MM.1S (cell line): ENCODE data around the gene PPP1R12C.

Source experiments
- EZH2 ChIP-seq: fragments of 300-600 bp; sonication (generic); optimal IDR thresholded peaks from 2 replicates; pipeline ENCODE3; 2017; ENCODE audit warnings: low read depth, mild to moderate bottlenecking, antibody characterized with exemption, low read length, mixed read lengths
- TF ChIP-seq, protein P1 (sequence below): fragments of 300-600 bp; sonication (generic); IDR thresholded peaks from 2 replicates; pipeline ENCODE4 v1.5.1; 2016; ENCODE audit warnings: antibody characterized with exemption, low read length, mixed read lengths

DNA sequence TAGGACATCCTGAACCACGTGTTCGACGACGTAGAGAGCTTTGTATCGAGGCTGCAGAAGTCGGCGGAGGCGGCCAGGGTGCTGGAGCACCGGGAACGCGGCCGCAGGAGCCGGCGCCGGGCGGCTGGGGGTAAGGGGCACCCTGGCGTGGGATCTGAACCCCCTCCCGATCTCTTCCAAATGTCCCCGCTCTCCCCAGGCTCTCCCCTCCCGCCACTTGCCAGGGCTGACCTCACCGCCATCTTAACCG is 35.7 kb downstream of the PPP1R12C start:
- TF ChIP-seq, protein P1, sequence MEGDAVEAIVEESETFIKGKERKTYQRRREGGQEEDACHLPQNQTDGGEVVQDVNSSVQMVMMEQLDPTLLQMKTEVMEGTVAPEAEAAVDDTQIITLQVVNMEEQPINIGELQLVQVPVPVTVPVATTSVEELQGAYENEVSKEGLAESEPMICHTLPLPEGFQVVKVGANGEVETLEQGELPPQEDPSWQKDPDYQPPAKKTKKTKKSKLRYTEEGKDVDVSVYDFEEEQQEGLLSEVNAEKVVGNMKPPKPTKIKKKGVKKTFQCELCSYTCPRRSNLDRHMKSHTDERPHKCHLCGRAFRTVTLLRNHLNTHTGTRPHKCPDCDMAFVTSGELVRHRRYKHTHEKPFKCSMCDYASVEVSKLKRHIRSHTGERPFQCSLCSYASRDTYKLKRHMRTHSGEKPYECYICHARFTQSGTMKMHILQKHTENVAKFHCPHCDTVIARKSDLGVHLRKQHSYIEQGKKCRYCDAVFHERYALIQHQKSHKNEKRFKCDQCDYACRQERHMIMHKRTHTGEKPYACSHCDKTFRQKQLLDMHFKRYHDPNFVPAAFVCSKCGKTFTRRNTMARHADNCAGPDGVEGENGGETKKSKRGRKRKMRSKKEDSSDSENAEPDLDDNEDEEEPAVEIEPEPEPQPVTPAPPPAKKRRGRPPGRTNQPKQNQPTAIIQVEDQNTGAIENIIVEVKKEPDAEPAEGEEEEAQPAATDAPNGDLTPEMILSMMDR = no peak
- TF ChIP-seq EZH2 = no peak
